Measurements from ENCODE around the gene ENDOV.

ENDOV gene

GRCh38 chr17:80428796-80429195 is 13.8 kb downstream of the ENDOV start:
- TF ChIP-seq CTCF (conservative IDR thresholded peaks at IDR 0.05; ENCODE audit: low read length), result no peak
- H3K4me3 ChIP-seq (ENCODE audit: low read length), result no peak overlapping the region
- DNase-seq (ENCODE audit: low read depth), result no peak

GRCh38 chr17:80429356-80430275 is 14.6 kb downstream of the ENDOV start:
- no peak for TF ChIP-seq CTCF (conservative IDR thresholded peaks at IDR 0.05; ENCODE audit: low read length)
- H3K4me3 ChIP-seq (ENCODE audit: low read length), result no peak overlapping the region
- DNase-seq (ENCODE audit: low read depth), result no peak

- H3K4me3 ChIP-seq (ENCODE audit: low read length), result no peak overlapping the region
- TF ChIP-seq CTCF (conservative IDR thresholded peaks at IDR 0.05; ENCODE audit: low read length), result no peak
- DNase-seq (ENCODE audit: low read depth), result no peak
Measured at GRCh38 chr17:80430446-80431245, 15.7 kb downstream of the ENDOV start.

GRCh38 chr17:80431246-80432195 is 16.6 kb downstream of the ENDOV start:
- no peak for DNase-seq (ENCODE audit: low read depth)
- TF ChIP-seq CTCF (conservative IDR thresholded peaks at IDR 0.05; ENCODE audit: low read length), result no peak

GRCh38 chr17:80432350-80432955 is 17.5 kb downstream of the ENDOV start:
- no peak overlapping the region for H3K4me3 ChIP-seq (ENCODE audit: low read length)
- no peak for TF ChIP-seq CTCF (conservative IDR thresholded peaks at IDR 0.05; ENCODE audit: low read length)
- DNase-seq (ENCODE audit: low read depth), result no peak

More at GRCh38 chr17:80431246-80432195, 16.6 kb downstream of the ENDOV start:
- no peak overlapping the region for H3K4me3 ChIP-seq (ENCODE audit: low read length)

- no peak for TF ChIP-seq CTCF (conservative IDR thresholded peaks at IDR 0.05; ENCODE audit: low read length)
- DNase-seq (ENCODE audit: low read depth), result no peak
- H3K4me3 ChIP-seq (ENCODE audit: low read length), result no peak overlapping the region
Measured at GRCh38 chr17:80432961-80433550, 18.1 kb downstream of the ENDOV start.

Measured in AG10803 (cell line).